Measurements from ENCODE around the gene ANKMY1. TPM values are rescaled to one million over a fixed set of nuclear protein-coding genes. Genes with fewer than 3 reads are reported as not detected.
A peak's percentile ranks its signal among the peaks of the same experiment; 100 is the strongest.

The ANKMY1 gene
- total and polyA plus RNA-seq, 2 of the 13 experiments (the other 11 are each of a cell fraction or from before 2014, with no cell fraction given) = 11.7 to 18.8 TPM

DNA sequence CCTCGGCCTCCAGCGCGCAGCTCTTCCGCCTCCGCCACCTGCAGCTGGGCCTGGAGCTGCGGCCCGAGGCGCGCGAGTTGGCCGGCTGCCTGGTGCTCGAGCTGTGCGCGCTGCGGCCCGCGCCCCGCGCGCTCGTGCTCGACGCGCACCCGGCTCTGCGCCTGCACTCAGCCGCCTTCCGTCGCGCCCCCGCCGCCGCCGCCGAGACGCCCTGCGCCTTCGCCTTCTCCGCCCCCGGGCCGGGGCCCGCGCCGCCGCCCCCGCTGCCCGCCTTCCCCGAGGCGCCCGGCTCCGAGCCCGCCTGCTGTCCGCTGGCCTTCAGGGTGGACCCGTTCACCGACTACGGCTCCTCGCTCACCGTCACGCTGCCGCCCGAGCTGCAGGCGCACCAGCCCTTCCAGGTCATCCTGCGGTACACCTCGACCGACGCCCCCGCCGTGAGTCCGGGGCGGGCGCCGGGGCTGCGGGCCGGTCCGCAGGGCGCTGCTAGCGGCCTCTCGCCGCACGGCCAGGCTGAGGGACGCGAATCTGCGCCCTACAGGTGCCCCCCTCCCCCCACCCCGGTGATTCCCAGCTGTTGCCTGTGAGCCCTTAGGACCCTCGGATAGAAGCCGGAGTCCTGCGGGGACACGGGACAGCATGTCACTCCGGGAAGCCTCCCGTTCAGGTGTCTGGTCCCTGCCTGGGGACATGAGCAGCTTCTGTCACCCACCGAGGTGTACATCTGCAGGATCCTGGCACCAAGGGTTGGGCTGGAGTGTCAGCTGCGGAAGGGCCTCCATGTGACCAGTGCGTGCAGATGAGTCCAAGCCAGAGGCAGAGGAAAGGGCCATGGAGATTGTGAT, 11.1 kb upstream of the ANKMY1 start (continued):
- TF ChIP-seq ZFP90 (CRISPR knock-in tag; IDR thresholded peaks at IDR 0.05; ENCODE audit: borderline replicate concordance) = 0 out of 2 replicates have a peak, but pooled peaks have one; percentile 44
- no peak for TF ChIP-seq SIX1 (CRISPR knock-in tag; IDR thresholded peaks at IDR 0.05; ENCODE audit: borderline replicate concordance)
- TF ChIP-seq ZNF557 (CRISPR knock-in tag; IDR thresholded peaks at IDR 0.05) = 0 out of 2 replicates have a peak, but pooled peaks have one; percentile 51
- no peak; the same call in 1 of the 2 replicates for TF ChIP-seq ATF7-NPFF (CRISPR knock-in tag; IDR thresholded peaks at IDR 0.05; ENCODE audit: low read depth)
- no peak for TF ChIP-seq E2F2 (CRISPR knock-in tag; IDR thresholded peaks at IDR 0.05; ENCODE audit: borderline replicate concordance)
- TF ChIP-seq GLMP (CRISPR knock-in tag; IDR thresholded peaks at IDR 0.05; ENCODE audit: borderline replicate concordance) = no peak
- TF ChIP-seq, protein P1, sequence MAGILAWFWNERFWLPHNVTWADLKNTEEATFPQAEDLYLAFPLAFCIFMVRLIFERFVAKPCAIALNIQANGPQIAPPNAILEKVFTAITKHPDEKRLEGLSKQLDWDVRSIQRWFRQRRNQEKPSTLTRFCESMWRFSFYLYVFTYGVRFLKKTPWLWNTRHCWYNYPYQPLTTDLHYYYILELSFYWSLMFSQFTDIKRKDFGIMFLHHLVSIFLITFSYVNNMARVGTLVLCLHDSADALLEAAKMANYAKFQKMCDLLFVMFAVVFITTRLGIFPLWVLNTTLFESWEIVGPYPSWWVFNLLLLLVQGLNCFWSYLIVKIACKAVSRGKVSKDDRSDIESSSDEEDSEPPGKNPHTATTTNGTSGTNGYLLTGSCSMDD (CRISPR knock-in tag; IDR thresholded peaks at IDR 0.05) = no peak
- TF ChIP-seq, protein P2, sequence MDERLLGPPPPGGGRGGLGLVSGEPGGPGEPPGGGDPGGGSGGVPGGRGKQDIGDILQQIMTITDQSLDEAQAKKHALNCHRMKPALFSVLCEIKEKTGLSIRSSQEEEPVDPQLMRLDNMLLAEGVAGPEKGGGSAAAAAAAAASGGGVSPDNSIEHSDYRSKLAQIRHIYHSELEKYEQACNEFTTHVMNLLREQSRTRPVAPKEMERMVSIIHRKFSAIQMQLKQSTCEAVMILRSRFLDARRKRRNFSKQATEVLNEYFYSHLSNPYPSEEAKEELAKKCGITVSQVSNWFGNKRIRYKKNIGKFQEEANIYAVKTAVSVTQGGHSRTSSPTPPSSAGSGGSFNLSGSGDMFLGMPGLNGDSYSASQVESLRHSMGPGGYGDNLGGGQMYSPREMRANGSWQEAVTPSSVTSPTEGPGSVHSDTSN (CRISPR knock-in tag; IDR thresholded peaks at IDR 0.05) = no peak
- no peak for TF ChIP-seq ZBTB4 (CRISPR knock-in tag; IDR thresholded peaks at IDR 0.05; ENCODE audit: borderline replicate concordance)
- TF ChIP-seq ZNF549 (CRISPR knock-in tag; IDR thresholded peaks at IDR 0.05) = no peak
- peak; percentile 29; the same call in 1 of the 2 replicates for TF ChIP-seq ZMYM4 (CRISPR knock-in tag; IDR thresholded peaks at IDR 0.05)
- TF ChIP-seq, protein P3, sequence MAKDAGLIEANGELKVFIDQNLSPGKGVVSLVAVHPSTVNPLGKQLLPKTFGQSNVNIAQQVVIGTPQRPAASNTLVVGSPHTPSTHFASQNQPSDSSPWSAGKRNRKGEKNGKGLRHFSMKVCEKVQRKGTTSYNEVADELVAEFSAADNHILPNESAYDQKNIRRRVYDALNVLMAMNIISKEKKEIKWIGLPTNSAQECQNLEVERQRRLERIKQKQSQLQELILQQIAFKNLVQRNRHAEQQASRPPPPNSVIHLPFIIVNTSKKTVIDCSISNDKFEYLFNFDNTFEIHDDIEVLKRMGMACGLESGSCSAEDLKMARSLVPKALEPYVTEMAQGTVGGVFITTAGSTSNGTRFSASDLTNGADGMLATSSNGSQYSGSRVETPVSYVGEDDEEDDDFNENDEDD (CRISPR knock-in tag; IDR thresholded peaks at IDR 0.05; ENCODE audit: borderline replicate concordance) = no peak; the same call in 1 of the 2 replicates
- no peak for TF ChIP-seq GLI4 (CRISPR knock-in tag; IDR thresholded peaks at IDR 0.05; ENCODE audit: borderline replicate concordance)
- no peak for TF ChIP-seq MEF2D (CRISPR knock-in tag; IDR thresholded peaks at IDR 0.05)
- TF ChIP-seq ZNF589 (CRISPR knock-in tag; conservative IDR thresholded peaks at IDR 0.05) = no peak
- no peak for TF ChIP-seq ZNF792 (CRISPR knock-in tag; IDR thresholded peaks at IDR 0.05)
- TF ChIP-seq, protein P4, sequence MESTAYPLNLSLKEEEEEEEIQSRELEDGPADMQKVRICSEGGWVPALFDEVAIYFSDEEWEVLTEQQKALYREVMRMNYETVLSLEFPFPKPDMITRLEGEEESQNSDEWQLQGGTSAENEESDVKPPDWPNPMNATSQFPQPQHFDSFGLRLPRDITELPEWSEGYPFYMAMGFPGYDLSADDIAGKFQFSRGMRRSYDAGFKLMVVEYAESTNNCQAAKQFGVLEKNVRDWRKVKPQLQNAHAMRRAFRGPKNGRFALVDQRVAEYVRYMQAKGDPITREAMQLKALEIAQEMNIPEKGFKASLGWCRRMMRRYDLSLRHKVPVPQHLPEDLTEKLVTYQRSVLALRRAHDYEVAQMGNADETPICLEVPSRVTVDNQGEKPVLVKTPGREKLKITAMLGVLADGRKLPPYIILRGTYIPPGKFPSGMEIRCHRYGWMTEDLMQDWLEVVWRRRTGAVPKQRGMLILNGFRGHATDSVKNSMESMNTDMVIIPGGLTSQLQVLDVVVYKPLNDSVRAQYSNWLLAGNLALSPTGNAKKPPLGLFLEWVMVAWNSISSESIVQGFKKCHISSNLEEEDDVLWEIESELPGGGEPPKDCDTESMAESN (CRISPR knock-in tag; conservative IDR thresholded peaks at IDR 0.05) = peak; percentile 83

Measured in HepG2 (cell line).